Measurements from ENCODE around the gene OR2D2.

The OR2D2 gene

DNA sequence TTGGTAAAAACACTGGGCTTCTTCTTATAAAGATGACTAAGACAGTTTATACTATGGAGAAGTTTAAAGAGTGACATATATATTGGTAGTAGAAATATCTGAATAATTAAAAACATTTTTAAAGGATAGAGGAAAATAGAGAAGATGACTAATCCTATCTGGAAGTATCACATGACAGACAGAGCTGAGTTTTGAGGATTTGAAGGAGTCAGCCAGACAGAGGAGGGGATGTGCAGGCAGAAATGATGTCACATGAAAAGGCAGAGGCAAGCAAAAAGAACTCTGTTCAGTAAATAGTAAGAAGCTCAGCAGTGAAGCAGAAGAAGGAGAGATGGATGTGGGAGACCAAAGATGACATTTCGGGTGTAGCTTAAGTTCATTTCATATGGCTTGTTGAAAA is 27.9 kb downstream of the OR2D2 start:
- H3K27me3 ChIP-seq (ENCODE audit: control insufficient read depth, low read length): no peaks in the 10 kb centered on the region
- no peaks in the 10 kb centered on the region for H4K20me1 ChIP-seq (ENCODE audit: control insufficient read depth, insufficient read depth, low read depth, low read length)
- H3F3A ChIP-seq (ENCODE audit: control insufficient read depth, insufficient read depth): no peaks in the 10 kb centered on the region
- H3K9me2 ChIP-seq (replicated peaks; ENCODE audit: control insufficient read depth, low read length): no peaks in the 10 kb centered on the region
- no peaks in the 10 kb centered on the region for H3K9me3 ChIP-seq (ENCODE audit: control insufficient read depth, insufficient read depth, low read length)
- H3K36me3 ChIP-seq (ENCODE audit: control insufficient read depth, low read length): no peaks in the 10 kb centered on the region
- no peaks in the 10 kb centered on the region for H3K4me1 ChIP-seq (ENCODE audit: control insufficient read depth, low read length)
- no peak overlapping the region for H3K27ac ChIP-seq (ENCODE audit: low read depth, low read length)
- no peak overlapping the region for H3K4me2 ChIP-seq (ENCODE audit: low read length)
- TF ChIP-seq EZH2phosphoT487 (IDR thresholded peaks at IDR 0.05; ENCODE audit: borderline replicate concordance, low read length): no peak
- TF ChIP-seq, protein P1, sequence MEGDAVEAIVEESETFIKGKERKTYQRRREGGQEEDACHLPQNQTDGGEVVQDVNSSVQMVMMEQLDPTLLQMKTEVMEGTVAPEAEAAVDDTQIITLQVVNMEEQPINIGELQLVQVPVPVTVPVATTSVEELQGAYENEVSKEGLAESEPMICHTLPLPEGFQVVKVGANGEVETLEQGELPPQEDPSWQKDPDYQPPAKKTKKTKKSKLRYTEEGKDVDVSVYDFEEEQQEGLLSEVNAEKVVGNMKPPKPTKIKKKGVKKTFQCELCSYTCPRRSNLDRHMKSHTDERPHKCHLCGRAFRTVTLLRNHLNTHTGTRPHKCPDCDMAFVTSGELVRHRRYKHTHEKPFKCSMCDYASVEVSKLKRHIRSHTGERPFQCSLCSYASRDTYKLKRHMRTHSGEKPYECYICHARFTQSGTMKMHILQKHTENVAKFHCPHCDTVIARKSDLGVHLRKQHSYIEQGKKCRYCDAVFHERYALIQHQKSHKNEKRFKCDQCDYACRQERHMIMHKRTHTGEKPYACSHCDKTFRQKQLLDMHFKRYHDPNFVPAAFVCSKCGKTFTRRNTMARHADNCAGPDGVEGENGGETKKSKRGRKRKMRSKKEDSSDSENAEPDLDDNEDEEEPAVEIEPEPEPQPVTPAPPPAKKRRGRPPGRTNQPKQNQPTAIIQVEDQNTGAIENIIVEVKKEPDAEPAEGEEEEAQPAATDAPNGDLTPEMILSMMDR (IDR thresholded peaks at IDR 0.05; ENCODE audit: low read depth, low read length, poor library complexity, severe bottlenecking): no peak
- H3K4me3 ChIP-seq (ENCODE audit: low read length): no peak overlapping the region
- no peaks in the 10 kb centered on the region for H3K79me2 ChIP-seq (ENCODE audit: control insufficient read depth, low read length)

GRCh38 chr11:6862961-6863360 is 29.3 kb downstream of the OR2D2 start, which contains the start of gene OR10A2:
TSS of gene OR10A2 (plus strand) at chr11:6863057. CDS start at chr11:6869755, 6,698 bp downstream.
- TF ChIP-seq, protein P1 (IDR thresholded peaks at IDR 0.05; ENCODE audit: low read depth, low read length, poor library complexity, severe bottlenecking): no peak
- TF ChIP-seq EZH2phosphoT487 (IDR thresholded peaks at IDR 0.05; ENCODE audit: borderline replicate concordance, low read length): no peak
- no peaks in the 10 kb centered on the region for H3K9me2 ChIP-seq (replicated peaks; ENCODE audit: control insufficient read depth, low read length)
- no peaks in the 10 kb centered on the region for H3K27me3 ChIP-seq (ENCODE audit: control insufficient read depth, low read length)
- no peaks in the 10 kb centered on the region for H3K79me2 ChIP-seq (ENCODE audit: control insufficient read depth, low read length)
- no peak within 1 kb of the TSS for H3K4me2 ChIP-seq (ENCODE audit: low read length)
- H3K9me3 ChIP-seq (ENCODE audit: control insufficient read depth, insufficient read depth, low read length): no peaks in the 10 kb centered on the region
- no peak within 1 kb of the TSS for H3K4me3 ChIP-seq (ENCODE audit: low read length)
- no peaks in the 10 kb centered on the region for H4K20me1 ChIP-seq (ENCODE audit: control insufficient read depth, insufficient read depth, low read depth, low read length)
- no peaks in the 10 kb centered on the region for H3F3A ChIP-seq (ENCODE audit: control insufficient read depth, insufficient read depth)
- no peaks in the 10 kb centered on the region for H3K36me3 ChIP-seq (ENCODE audit: control insufficient read depth, low read length)
- no peak within 1 kb of the TSS for H3K27ac ChIP-seq (ENCODE audit: low read depth, low read length)
- H3K4me1 ChIP-seq (ENCODE audit: control insufficient read depth, low read length): no peaks in the 10 kb centered on the region

DNA sequence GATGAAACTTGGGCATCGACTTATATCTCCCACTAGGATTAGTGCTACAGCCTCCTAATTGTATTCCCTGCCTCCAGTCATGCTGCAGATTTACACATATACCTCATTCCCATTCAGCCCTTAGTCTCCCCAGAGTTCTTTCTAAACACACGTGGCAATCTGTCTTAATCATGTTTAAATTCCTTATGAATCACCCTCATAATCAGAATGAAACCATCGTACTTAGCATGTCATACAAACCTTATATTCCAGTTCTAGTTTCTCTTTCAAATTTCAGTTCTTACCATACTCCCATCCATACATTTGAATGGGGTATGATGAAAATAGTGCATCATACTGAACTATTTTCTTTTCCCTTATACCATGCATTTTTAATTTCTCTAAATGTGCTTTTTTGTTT is 35.4 kb downstream of the OR2D2 start:
- Histone ChIP-seq H4K20me1 (ENCODE audit: control insufficient read depth, insufficient read depth, low read depth, low read length) (no peaks in the 10 kb centered on the region), H3K79me2 (ENCODE audit: control insufficient read depth, low read length) (no peaks in the 10 kb centered on the region), H3K4me3 (ENCODE audit: low read length) (no peak overlapping the region), H3K9me2 (replicated peaks; ENCODE audit: control insufficient read depth, low read length) (no peaks in the 10 kb centered on the region), H3K27ac (ENCODE audit: low read depth, low read length) (no peak overlapping the region), H3F3A (ENCODE audit: control insufficient read depth, insufficient read depth) (no peaks in the 10 kb centered on the region), H3K9me3 (ENCODE audit: control insufficient read depth, insufficient read depth, low read length) (no peaks in the 10 kb centered on the region), H3K4me1 (ENCODE audit: control insufficient read depth, low read length) (no peaks in the 10 kb centered on the region), H3K4me2 (ENCODE audit: low read length) (no peak overlapping the region), H3K36me3 (ENCODE audit: control insufficient read depth, low read length) (no peaks in the 10 kb centered on the region), H3K27me3 (ENCODE audit: control insufficient read depth, low read length) (no peaks in the 10 kb centered on the region)
- TF ChIP-seq, protein P1 (IDR thresholded peaks at IDR 0.05; ENCODE audit: low read depth, low read length, poor library complexity, severe bottlenecking): no peak
- TF ChIP-seq EZH2phosphoT487 (IDR thresholded peaks at IDR 0.05; ENCODE audit: borderline replicate concordance, low read length): no peak
